ENCODE data around the gene PHF23.

PHF23 gene

GRCh38 chr17:7219812-7220592, 19.3 kb downstream of the PHF23 start, which contains the start of the genes ACADVL and DLG4:
ACADVL (plus strand) TSS chr17:7219938; CDS start chr17:7219985, 47 bp downstream.
DLG4 (minus strand) TSS chr17:7219836.
- DNase-seq = peak; percentile 89

GRCh38 chr17:7219229-7219811, 19.9 kb downstream of the PHF23 start:
- DNase-seq = no peak

- DNase-seq = no peak
Measured at GRCh38 chr17:7218758-7219157, 20.5 kb downstream of the PHF23 start.

GRCh38 chr17:7218166-7218565, 21.1 kb downstream of the PHF23 start:
- no peak for DNase-seq

GRCh38 chr17:7217113-7217987, 21.9 kb downstream of the PHF23 start:
- DNase-seq = peak; percentile 83

- DNase-seq = no peak
Measured at GRCh38 chr17:7216242-7217112, 22.8 kb downstream of the PHF23 start.

GRCh38 chr17:7215652-7216180, 23.5 kb downstream of the PHF23 start:
- peak; percentile 57 for DNase-seq

- DNase-seq = no peak
Measured at GRCh38 chr17:7215136-7215638, 24.1 kb downstream of the PHF23 start.

- peak; percentile 98 for DNase-seq
Measured at GRCh38 chr17:7214300-7215135, 24.7 kb downstream of the PHF23 start.

GRCh38 chr17:7213895-7214299, 25.4 kb downstream of the PHF23 start:
- peak; percentile 86 for DNase-seq

GRCh38 chr17:7211491-7212273, 27.6 kb downstream of the PHF23 start:
- no peak for DNase-seq

- DNase-seq = no peak
Measured at GRCh38 chr17:7208754-7209460, 30.4 kb downstream of the PHF23 start.

GRCh38 chr17:7208027-7208571, 31.2 kb downstream of the PHF23 start:
- no peak for DNase-seq

GRCh38 chr17:7207120-7208001, 31.9 kb downstream of the PHF23 start:
- DNase-seq = no peak

GRCh38 chr17:7205561-7205960, 33.7 kb downstream of the PHF23 start:
- DNase-seq = no peak

- peak; percentile 89 for DNase-seq
Measured at GRCh38 chr17:7204828-7205461, 34.3 kb downstream of the PHF23 start.

- peak; percentile 42 for DNase-seq
Measured at GRCh38 chr17:7204336-7204735, 34.9 kb downstream of the PHF23 start.

- DNase-seq = no peak
Measured at GRCh38 chr17:7203391-7203790, 35.9 kb downstream of the PHF23 start.

Measured in fibroblast of skin of right biceps (primary cell).